Uterus (tissue), 2 donors: ENCODE measurements around the gene FOXF2.

ENCODE experiments used
- POLR2A ChIP-seq, 2 donors: fragments of 450-650 bp; IDR thresholded peaks; one replicate each; pipeline ENCODE4 v1.6.1; 2016; ENCODE audit warnings: antibody characterized with exemption in 2 of 2, mild to moderate bottlenecking in 1 of 2, moderate library complexity in 1 of 2
- TF ChIP-seq, protein P1 (sequence below), 4 experiments: fragments of 200-600 bp in 2 of 4; fragments of 450-650 bp in 2 of 4; sonication (generic) in 2 of 4; IDR thresholded peaks; one replicate each; pipeline ENCODE4 v1.5.1; 2016 to 2019; ENCODE audit warnings: antibody characterized with exemption in 4 of 4, mild to moderate bottlenecking in 2 of 4, moderate library complexity in 1 of 4

GRCh38 chr6:1376653-1377052, 12.7 kb upstream of the FOXF2 start:
- TF ChIP-seq, protein P1, sequence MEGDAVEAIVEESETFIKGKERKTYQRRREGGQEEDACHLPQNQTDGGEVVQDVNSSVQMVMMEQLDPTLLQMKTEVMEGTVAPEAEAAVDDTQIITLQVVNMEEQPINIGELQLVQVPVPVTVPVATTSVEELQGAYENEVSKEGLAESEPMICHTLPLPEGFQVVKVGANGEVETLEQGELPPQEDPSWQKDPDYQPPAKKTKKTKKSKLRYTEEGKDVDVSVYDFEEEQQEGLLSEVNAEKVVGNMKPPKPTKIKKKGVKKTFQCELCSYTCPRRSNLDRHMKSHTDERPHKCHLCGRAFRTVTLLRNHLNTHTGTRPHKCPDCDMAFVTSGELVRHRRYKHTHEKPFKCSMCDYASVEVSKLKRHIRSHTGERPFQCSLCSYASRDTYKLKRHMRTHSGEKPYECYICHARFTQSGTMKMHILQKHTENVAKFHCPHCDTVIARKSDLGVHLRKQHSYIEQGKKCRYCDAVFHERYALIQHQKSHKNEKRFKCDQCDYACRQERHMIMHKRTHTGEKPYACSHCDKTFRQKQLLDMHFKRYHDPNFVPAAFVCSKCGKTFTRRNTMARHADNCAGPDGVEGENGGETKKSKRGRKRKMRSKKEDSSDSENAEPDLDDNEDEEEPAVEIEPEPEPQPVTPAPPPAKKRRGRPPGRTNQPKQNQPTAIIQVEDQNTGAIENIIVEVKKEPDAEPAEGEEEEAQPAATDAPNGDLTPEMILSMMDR (IDR thresholded peaks at IDR 0.05), result no peak
- TF ChIP-seq POLR2A (IDR thresholded peaks at IDR 0.05), result no peak
